Activated CD8-positive, alpha-beta memory T cell treated with anti-CD3 and anti-CD28 coated beads for 4 hours (primary cell): ENCODE data around the gene ZNF747.
"Not testable (repeated sequence)": the region's sequence is repeated elsewhere in the genome, so short reads cannot be mapped to it uniquely, and the experiment has no call there.

Source experiments
- DNase-seq, 2 donors: peaks; one replicate each; pipeline ENCODE4 v3.0.0-alpha.2; 2020; ENCODE audit warnings: low read depth in 2 of 2

ZNF747 gene

GRCh38 chr16:30535106-30535776, 583 bp upstream of the ZNF747 start:
- peak in 1 of 2 donors; percentile 17 for DNase-seq

DNA sequence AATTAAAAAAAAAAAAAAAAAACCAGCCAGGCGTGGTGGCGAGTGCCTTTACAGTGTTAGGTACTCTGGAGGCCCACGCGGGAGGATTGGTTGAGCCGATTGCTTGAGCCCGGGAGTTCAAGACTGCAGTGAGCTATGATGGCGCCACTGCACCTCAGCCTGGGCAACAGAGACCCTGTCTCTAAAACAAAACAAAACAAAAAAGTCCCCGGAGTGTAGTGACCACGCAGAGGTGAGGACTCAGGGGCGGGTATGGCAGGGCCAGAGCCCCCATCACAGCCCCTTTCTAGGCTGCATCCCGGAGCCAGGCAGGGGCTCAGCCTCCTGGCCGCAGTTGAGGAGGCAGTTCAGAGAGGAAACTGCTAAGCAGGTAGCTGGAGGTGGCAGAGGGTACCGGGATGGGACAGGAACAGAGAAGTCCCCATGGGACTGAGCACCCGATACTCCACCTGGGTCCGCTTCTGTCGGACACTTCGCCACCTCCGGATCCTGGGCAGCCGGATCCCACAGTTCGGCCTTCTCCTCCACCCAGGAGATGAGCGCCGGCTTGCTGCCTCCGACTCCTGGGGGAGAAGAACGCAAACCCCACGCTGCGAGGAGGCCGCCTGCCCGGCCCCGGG, 800 bp downstream of the ZNF747 start:
- DNase-seq: no peak

DNA sequence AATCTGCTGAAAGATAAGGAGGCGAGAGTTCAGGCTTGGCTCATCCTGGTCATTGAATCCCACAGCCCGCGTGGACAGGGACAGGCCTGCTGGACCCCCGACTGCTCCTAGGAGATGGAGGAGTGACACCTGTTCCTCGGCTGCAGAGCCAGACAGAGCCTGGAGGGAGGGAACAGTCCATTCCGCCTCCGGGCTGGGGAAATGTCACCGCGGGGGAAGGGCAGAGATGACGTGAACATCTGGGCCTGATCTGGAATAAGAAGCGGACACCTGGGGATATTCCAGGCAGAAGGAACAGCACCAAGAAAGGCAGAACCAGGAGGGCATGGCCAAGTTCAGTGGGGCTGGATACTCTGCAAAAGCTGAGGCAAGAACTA, 1.5 kb downstream of the ZNF747 start:
- DNase-seq: no peak

- no peak for DNase-seq
Measured at GRCh38 chr16:30532285-30533145, 2.1 kb downstream of the ZNF747 start.

- no peak for DNase-seq
Measured at GRCh38 chr16:30530163-30531037, 4.3 kb downstream of the ZNF747 start.

DNA sequence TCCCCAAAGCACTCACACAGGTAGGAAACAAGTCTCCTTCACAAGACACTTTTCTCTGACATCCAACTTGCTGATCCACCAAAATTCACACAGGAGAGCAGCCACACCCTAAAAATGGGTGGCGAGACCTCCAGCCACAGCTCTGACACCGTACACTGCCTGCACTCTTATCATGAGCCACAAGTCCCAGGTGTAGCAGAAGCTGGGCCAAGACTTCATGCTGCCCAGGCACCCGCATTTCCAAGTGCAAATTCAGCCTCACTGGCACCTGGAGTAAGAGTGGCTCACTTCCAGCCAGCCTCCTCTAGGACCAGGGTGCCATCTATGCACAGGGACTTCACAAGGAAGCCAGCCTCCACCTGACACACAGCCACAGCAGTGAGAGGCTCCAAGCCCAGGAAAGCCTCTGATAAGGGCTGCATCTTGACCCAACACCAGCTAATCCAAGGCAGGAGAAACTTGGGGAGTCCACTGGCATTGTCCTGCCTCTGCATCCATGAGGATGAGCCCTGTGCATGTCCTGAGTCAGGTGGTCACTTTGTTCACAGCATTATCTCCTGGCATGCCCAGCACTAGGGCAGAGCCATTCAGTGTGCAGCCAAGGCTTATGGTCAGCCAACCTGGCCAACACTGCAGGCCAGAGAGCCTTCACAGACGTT, 5.7 kb downstream of the ZNF747 start:
- DNase-seq: no peak

DNA sequence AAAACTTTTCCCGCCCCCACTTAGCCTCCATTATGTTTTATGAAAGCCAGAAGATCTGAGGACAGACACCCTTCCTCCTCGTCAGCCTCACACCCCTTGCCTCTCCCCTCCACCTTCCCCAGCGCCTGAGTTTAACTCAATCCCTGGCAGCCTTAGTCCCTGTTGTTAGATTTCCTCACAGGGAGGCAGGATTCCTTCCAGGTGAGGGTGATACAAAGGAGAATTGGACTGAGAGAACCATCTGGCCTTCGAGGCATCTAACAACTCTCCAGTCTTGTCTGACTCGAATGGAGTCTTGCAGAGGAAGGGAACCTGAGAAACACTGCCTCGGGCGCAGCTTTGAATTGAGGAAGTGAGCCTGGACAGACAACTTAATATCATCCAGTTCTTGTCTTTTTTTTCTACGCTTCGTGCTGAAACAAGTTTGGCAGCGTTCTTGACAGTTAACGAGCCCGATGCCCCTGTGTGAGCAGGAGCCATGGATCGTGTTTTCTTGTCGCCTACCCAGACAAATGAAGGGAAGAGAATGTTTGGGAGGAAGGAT, 7.0 kb downstream of the ZNF747 start:
- DNase-seq: no peak

- DNase-seq: peak; percentile 79
Measured at GRCh38 chr16:30526823-30527634, 7.6 kb downstream of the ZNF747 start.

DNA sequence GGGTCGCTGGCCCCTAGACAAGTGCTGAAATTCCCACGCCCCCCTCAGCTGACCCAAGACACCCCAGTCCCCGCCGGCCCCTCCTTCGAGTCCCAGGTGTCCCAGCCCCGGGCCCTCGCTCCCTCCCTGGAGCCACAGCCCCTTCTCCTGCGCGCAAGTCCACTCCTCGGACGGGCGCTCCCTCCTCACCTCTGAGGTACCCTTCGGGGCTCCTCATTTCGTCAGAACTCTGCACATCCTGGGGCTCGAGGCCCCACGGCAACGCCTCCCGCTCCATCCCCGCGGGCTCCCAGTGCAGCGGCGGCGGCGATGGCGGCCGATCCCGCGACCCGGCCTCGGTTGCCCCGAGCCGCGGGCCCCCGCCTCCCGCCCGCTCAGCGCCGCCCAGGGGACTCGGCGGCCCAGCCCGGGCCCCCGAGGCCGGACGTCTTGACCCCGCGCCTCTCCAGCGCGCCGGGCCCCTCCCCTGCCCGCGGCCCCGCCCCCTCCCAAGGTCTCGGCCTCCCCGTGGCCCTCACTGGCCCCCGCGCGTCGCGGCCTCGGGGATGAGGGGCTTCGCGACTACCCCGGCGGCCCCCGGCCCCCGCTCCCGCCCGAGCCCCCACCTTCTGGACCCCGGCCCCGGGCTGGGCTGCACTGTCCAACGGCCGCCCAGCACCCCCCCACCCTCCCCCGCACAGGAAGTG, 8.4 kb downstream of the ZNF747 start, which contains the start of gene ZNF768:
Gene ZNF768 (minus strand): TSS at position 430 of the 686 bp plus-strand sequence. CDS start 153 bp downstream, at position 277.
- peak in 1 of 2 donors; percentile 13 for DNase-seq

GRCh38 chr16:30525844-30526136, 8.9 kb downstream of the ZNF747 start:
- DNase-seq: no peak

- no peak for DNase-seq
Measured at GRCh38 chr16:30524575-30525568, 9.8 kb downstream of the ZNF747 start.

GRCh38 chr16:30523768-30524574, 10.7 kb downstream of the ZNF747 start:
- no peak for DNase-seq

DNA sequence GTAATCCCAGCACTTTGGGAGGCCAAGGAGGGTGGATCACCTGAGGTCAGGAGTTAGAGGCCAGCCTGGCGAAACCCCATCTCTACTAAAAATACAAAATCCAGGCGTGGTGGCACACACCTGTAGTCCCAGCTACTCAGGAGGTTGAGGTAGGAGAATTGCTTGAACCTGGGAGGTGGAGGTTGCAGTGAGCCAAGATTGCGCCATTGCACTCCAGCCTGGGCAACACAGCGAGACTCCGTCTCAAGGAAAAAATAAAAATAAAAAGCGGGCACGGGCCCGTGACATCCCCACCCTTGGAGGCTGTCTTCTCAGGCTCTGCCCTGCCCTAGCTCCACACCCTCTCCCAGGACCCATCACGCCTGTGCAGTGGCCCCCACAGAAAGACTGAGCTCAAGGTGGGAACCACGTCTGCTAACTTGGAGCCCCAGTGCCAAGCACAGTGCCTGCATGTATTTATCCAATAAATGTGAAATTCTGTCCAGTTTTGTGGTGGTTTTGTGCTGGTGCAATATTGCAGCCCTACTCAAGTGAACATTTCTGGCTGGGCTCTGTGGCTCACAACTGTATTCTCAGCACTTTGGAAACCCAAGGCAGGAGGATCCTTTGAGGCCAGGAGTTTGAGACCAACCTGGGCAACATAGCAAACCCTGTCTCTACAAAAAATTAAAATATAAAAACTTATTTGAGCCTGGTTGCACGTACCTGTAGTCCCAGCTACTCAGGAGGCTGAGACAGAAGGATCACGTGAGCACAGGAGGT, 11.8 kb downstream of the ZNF747 start:
- not testable (repeated sequence) for DNase-seq

GRCh38 chr16:30521873-30522641, 12.6 kb downstream of the ZNF747 start:
- no peak for DNase-seq

GRCh38 chr16:30521476-30521872, 13.2 kb downstream of the ZNF747 start:
- DNase-seq: no peak
